K562 (cell line): ENCODE measurements around the gene RABGAP1L. TPM values are rescaled to one million over a fixed set of nuclear protein-coding genes. Genes with fewer than 3 reads are reported as not detected.

Experiments
- CBX1 ChIP-seq: sonication (generic); IDR thresholded peaks from 2 replicates; pipeline ENCODE4 v1.6.1; 2016; ENCODE audit warnings: antibody characterized with exemption, low read depth, mild to moderate bottlenecking
- CBX8 ChIP-seq: fragments of 200-600 bp; sonication (generic); IDR thresholded peaks from 2 replicates; pipeline ENCODE4 v1.6.1; 2012; ENCODE audit warnings: borderline replicate concordance, mixed run types, low read depth, mild to moderate bottlenecking, moderate library complexity, mixed read lengths, low read length, control low read depth, inconsistent platforms; ENCODE audit not compliant: poor library complexity, severe bottlenecking; ENCODE audit errors: extremely low read depth
- CEBPG ChIP-seq, 3 experiments: fragments of 200-800 bp in 1 of 3; sonication (Bioruptor generic) in 1 of 3; sonication (generic) in 1 of 3; formaldehyde crosslinking in 1 of 3; IDR thresholded peaks in 2 of 3; conservative IDR thresholded peaks in 1 of 3; 2 replicates each; pipeline versions ENCODE4 v1.6.1 to v1.8.0; 2016 to 2022; ENCODE audit warnings: missing compliant biosample characterization in 2 of 3, missing genetic modification characterization in 2 of 3, mild to moderate bottlenecking in 1 of 3, missing genetic modification reagents in 1 of 3
- E2F3 ChIP-seq: fragments of 250-450 bp; sonication (Bioruptor Pico); IDR thresholded peaks from 2 replicates; pipeline ENCODE4 v1.4.0; 2020; ENCODE audit warnings: mild to moderate bottlenecking
- MAFF ChIP-seq: IDR thresholded peaks from 2 replicates; pipeline ENCODE4 v1.6.1; 2012; ENCODE audit warnings: low read length, improper control_type of control experiment
- MTA2 ChIP-seq: fragments of 450-650 bp; IDR thresholded peaks from 2 replicates; pipeline ENCODE4 v1.6.1; 2016; ENCODE audit warnings: low read depth
- NFRKB ChIP-seq: fragments of 450-650 bp; IDR thresholded peaks from 2 replicates; pipeline ENCODE4 v1.6.1; 2016; ENCODE audit warnings: low read depth
- POLR2AphosphoS2 ChIP-seq: IDR thresholded peaks from 2 replicates; pipeline ENCODE4 v1.6.1; 2012; ENCODE audit warnings: low read length, improper control_type of control experiment
- PTBP1 ChIP-seq: fragments of 200-400 bp; formaldehyde crosslinking; IDR thresholded peaks from 2 replicates; pipeline ENCODE4 v1.6.1; 2017; ENCODE audit warnings: low read depth, low read length
- RFX5 ChIP-seq: IDR thresholded peaks from 2 replicates; pipeline ENCODE4 v1.6.1; 2011; ENCODE audit warnings: low read depth, mild to moderate bottlenecking, improper control_type of control experiment, low read length
- STAT5B ChIP-seq: fragments of 250-450 bp; sonication (Bioruptor Pico); IDR thresholded peaks from 2 replicates; pipeline ENCODE4 v1.8.0; 2021; ENCODE audit warnings: mild to moderate bottlenecking, inconsistent platforms
- TCF7L2 ChIP-seq: fragments of 150-350 bp; IDR thresholded peaks from 2 replicates; pipeline ENCODE4 v1.6.1; 2016; ENCODE audit warnings: low read depth, mild to moderate bottlenecking, low read length, moderate library complexity
- TCFL5 ChIP-seq: fragments of 250-450 bp; sonication (Bioruptor Pico); conservative IDR thresholded peaks from 2 replicates; pipeline ENCODE4 v1.6.1; 2021; ENCODE audit warnings: mild to moderate bottlenecking, moderate library complexity, matching md5 sums
- TRIM24 ChIP-seq, 2 experiments: fragments of 450-650 bp; IDR thresholded peaks; 2 replicates each; pipeline ENCODE4 v1.6.1; 2016
- ZFP30 ChIP-seq: fragments of 250-450 bp; sonication (Bioruptor Pico); IDR thresholded peaks from 2 replicates; pipeline ENCODE4 v1.8.0; 2022; ENCODE audit warnings: moderate library complexity, mild to moderate bottlenecking, inconsistent platforms, borderline replicate concordance
- ZNF143 ChIP-seq: sonication (generic); formaldehyde crosslinking; IDR thresholded peaks from 2 replicates; pipeline ENCODE4 v1.9.0; 2022; ENCODE audit warnings: mild to moderate bottlenecking, missing genetic modification reagents
- ZNF174 ChIP-seq: fragments of 250-450 bp; sonication (Bioruptor Pico); IDR thresholded peaks from 2 replicates; pipeline ENCODE4 v1.4.0; 2020; ENCODE audit warnings: mild to moderate bottlenecking
- ZNF224 ChIP-seq: sonication (generic); formaldehyde crosslinking; IDR thresholded peaks from 2 replicates; pipeline ENCODE4 v1.8.0; 2022; ENCODE audit warnings: mild to moderate bottlenecking, missing genetic modification reagents
- ZNF239 ChIP-seq: fragments of 250-450 bp; sonication (Bioruptor Pico); IDR thresholded peaks from 2 replicates; pipeline ENCODE4 v1.4.0; 2020; ENCODE audit warnings: mild to moderate bottlenecking
- ZNF398 ChIP-seq: fragments of 250-450 bp; sonication (Bioruptor Pico); IDR thresholded peaks from 2 replicates; pipeline ENCODE4 v1.8.0; 2021; ENCODE audit warnings: moderate library complexity, mild to moderate bottlenecking, inconsistent platforms
- ZNF584 ChIP-seq: fragments of 200-800 bp; sonication (Bioruptor generic); IDR thresholded peaks from 2 replicates; pipeline ENCODE4 v1.6.1; 2016; ENCODE audit warnings: low read depth, mild to moderate bottlenecking, missing genetic modification characterization, missing compliant biosample characterization
- ZNF79 ChIP-seq: fragments of 250-450 bp; sonication (Bioruptor Pico); IDR thresholded peaks from 2 replicates; pipeline ENCODE4 v1.4.0; 2020; ENCODE audit warnings: low read depth, mild to moderate bottlenecking, moderate library complexity
- polyA plus RNA-seq, 8 experiments: library from polyadenylated mRNA; depleted of rRNA in 4 of 8; stranded (reverse) in 5 of 8; unstranded in 3 of 8; fragments of >200 nt; fragmentation: Nextera tagmentation in 2 of 8; fragmentation: Illumina TruSeq in 1 of 8; extraction: Ambion mirVana in 2 of 8; extraction: Trizol in 1 of 8; gene quantifications; 2 replicates each; pipeline versions ENCODE4 v1.2.1 to v1.2.3, GENCODE V29; 2011 to 2014; ENCODE audit warnings: inconsistent platforms in 1 of 8, missing spikeins in 1 of 8
- total RNA-seq, 7 experiments: library from RNA; depleted of rRNA in 6 of 7; stranded (reverse); fragments of >200 nt in 6 of 7; fragmentation: Illumina TruSeq in 2 of 7; extraction: Trizol in 2 of 7; gene quantifications; 2 replicates each; pipeline versions ENCODE4 v1.2.1 to v1.2.3, GENCODE V29; 2011 to 2021; ENCODE audit warnings: low replicate concordance in 1 of 7
- TF ChIP-seq, protein P1 (sequence below): sonication (generic); formaldehyde crosslinking; IDR thresholded peaks from 2 replicates; pipeline ENCODE4 v1.8.1; 2023; ENCODE audit warnings: missing genetic modification reagents, mild to moderate bottlenecking, borderline replicate concordance

RABGAP1L gene
- total and polyA plus RNA-seq, 9 of the 15 experiments (the other 6 are each of a cell fraction or from before 2014, with no cell fraction given): 16.5 to 44.9 (median 26.7) TPM

DNA sequence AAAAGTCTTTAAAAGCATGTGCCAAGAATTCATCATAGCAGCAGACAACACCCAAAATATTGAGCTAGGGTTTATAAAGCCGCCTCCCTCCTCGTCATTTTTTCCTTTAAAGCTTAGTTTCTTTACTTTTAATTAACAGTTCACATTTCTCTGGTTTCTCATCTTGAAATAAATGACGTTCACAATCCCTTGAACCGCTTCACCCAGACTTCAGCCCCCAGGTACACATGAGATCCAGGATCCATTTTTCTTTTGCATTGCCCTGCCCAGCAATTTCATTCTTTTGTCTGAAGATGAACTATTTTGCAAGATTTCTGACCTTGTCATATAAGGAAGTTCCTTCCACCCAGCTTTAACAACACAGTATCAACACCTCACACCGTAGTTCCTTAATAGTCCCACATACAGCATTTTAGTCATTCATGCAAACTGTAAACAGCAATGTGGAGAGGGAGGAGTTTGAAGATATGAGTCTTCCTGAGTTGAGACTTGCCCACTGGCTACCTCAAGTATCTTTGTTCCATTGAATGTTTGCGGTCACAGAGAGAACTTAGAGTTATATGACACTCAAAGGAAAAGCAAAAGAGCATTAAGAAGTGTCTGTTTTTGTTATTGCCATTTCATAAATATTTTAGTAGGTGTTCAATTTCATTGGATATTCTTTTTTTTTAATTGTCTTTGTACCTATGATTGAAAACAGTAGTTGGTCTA, 805.1 kb downstream of the RABGAP1L start (continued):
- TF ChIP-seq, protein P1, sequence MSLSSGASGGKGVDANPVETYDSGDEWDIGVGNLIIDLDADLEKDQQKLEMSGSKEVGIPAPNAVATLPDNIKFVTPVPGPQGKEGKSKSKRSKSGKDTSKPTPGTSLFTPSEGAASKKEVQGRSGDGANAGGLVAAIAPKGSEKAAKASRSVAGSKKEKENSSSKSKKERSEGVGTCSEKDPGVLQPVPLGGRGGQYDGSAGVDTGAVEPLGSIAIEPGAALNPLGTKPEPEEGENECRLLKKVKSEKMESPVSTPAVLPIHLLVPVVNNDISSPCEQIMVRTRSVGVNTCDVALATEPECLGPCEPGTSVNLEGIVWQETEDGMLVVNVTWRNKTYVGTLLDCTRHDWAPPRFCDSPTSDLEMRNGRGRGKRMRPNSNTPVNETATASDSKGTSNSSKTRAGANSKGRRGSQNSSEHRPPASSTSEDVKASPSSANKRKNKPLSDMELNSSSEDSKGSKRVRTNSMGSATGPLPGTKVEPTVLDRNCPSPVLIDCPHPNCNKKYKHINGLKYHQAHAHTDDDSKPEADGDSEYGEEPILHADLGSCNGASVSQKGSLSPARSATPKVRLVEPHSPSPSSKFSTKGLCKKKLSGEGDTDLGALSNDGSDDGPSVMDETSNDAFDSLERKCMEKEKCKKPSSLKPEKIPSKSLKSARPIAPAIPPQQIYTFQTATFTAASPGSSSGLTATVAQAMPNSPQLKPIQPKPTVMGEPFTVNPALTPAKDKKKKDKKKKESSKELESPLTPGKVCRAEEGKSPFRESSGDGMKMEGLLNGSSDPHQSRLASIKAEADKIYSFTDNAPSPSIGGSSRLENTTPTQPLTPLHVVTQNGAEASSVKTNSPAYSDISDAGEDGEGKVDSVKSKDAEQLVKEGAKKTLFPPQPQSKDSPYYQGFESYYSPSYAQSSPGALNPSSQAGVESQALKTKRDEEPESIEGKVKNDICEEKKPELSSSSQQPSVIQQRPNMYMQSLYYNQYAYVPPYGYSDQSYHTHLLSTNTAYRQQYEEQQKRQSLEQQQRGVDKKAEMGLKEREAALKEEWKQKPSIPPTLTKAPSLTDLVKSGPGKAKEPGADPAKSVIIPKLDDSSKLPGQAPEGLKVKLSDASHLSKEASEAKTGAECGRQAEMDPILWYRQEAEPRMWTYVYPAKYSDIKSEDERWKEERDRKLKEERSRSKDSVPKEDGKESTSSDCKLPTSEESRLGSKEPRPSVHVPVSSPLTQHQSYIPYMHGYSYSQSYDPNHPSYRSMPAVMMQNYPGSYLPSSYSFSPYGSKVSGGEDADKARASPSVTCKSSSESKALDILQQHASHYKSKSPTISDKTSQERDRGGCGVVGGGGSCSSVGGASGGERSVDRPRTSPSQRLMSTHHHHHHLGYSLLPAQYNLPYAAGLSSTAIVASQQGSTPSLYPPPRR (CRISPR knock-in tag): no peak
- no peak for TF ChIP-seq CBX1
- no peak for TF ChIP-seq TCF7L2
- TF ChIP-seq ZNF224: no peak
- no peak; the same call in 1 of the 2 replicates for TF ChIP-seq NFRKB
- no peak; the same call in 1 of the 2 replicates for TF ChIP-seq ZNF584
- no peak for TF ChIP-seq ZNF174 (CRISPR knock-in tag)
- no peak for TF ChIP-seq ZNF398 (CRISPR knock-in tag)
- TF ChIP-seq TRIM24 (IDR thresholded peaks at IDR 0.05): peak; percentile 15 to 49; a peak in 3 of 4 replicates
- TF ChIP-seq ZNF79 (CRISPR knock-in tag): no peak
- no peak for TF ChIP-seq E2F3 (CRISPR knock-in tag)
- TF ChIP-seq ZFP30 (CRISPR knock-in tag): no peak
- peak; percentile 55 for TF ChIP-seq MTA2
- no peak for TF ChIP-seq POLR2AphosphoS2
- TF ChIP-seq ZNF239: no peak
- no peak for TF ChIP-seq ZNF143
- no peak for TF ChIP-seq RFX5
- TF ChIP-seq CBX8: no peak
- no peak for TF ChIP-seq PTBP1
- no peak for TF ChIP-seq STAT5B (CRISPR knock-in tag)
- peak; percentile 46; the same call in 1 of the 2 replicates for TF ChIP-seq MAFF
- peak; percentile 78 for TF ChIP-seq CEBPG (CRISPR knock-in tag; IDR thresholded peaks at IDR 0.05)
- peak; percentile 82 to 85 for TF ChIP-seq CEBPG (tag; conservative IDR thresholded peaks at IDR 0.05 in 1 of 2, IDR thresholded peaks at IDR 0.05 in 1 of 2)
- TF ChIP-seq TCFL5 (CRISPR knock-in tag): no peak
